ENCODE data around the gene SPSB1.

Gene SPSB1

GRCh38 chr1:9311479-9311878 lies 18.8 kb downstream of the SPSB1 start:
- TF ChIP-seq POU6F1 (CRISPR knock-in tag; IDR thresholded peaks at IDR 0.05; ENCODE audit: borderline replicate concordance, low read depth) (no peak), TOX (CRISPR knock-in tag; IDR thresholded peaks at IDR 0.05; ENCODE audit: borderline replicate concordance) (no peak)
- no peak for ATAC-seq

GRCh38 chr1:9312168-9312720 lies 19.6 kb downstream of the SPSB1 start:
- TF ChIP-seq ARNTL (CRISPR knock-in tag; IDR thresholded peaks at IDR 0.05; ENCODE audit: borderline replicate concordance, low read depth) (no peak), ZFP3 (CRISPR knock-in tag; IDR thresholded peaks at IDR 0.05) (no peak), GLIS3 (CRISPR knock-in tag; IDR thresholded peaks at IDR 0.05) (no peak), CSDC2 (CRISPR knock-in tag; IDR thresholded peaks at IDR 0.05) (no peak), ZNF70 (CRISPR knock-in tag; IDR thresholded peaks at IDR 0.05) (no peak), OSR1 (CRISPR knock-in tag; IDR thresholded peaks at IDR 0.05) (no peak), ISL1 (CRISPR knock-in tag; IDR thresholded peaks at IDR 0.05) (no peak), ESRRG (CRISPR knock-in tag; IDR thresholded peaks at IDR 0.05) (no peak), RARB (CRISPR knock-in tag; IDR thresholded peaks at IDR 0.05) (no peak), ZFP30 (CRISPR knock-in tag; IDR thresholded peaks at IDR 0.05) (no peak), PATZ1 (CRISPR knock-in tag; IDR thresholded peaks at IDR 0.05; ENCODE audit: borderline replicate concordance) (no peak), CSRNP3 (CRISPR knock-in tag; IDR thresholded peaks at IDR 0.05) (no peak)
- ATAC-seq = no peak

GRCh38 chr1:9313576-9313975 lies 20.9 kb downstream of the SPSB1 start:
- no peak for TF ChIP-seq PPARA (CRISPR knock-in tag; IDR thresholded peaks at IDR 0.05; ENCODE audit: borderline replicate concordance)
- TF ChIP-seq OSR1 (CRISPR knock-in tag; IDR thresholded peaks at IDR 0.05) = no peak
- TF ChIP-seq SNAI2 (CRISPR knock-in tag; IDR thresholded peaks at IDR 0.05) = no peak
- no peak for TF ChIP-seq ZFP30 (CRISPR knock-in tag; IDR thresholded peaks at IDR 0.05)
- TF ChIP-seq CSDC2 (CRISPR knock-in tag; IDR thresholded peaks at IDR 0.05) = no peak
- TF ChIP-seq ARNTL (CRISPR knock-in tag; IDR thresholded peaks at IDR 0.05; ENCODE audit: borderline replicate concordance, low read depth) = no peak
- TF ChIP-seq PATZ1 (CRISPR knock-in tag; IDR thresholded peaks at IDR 0.05; ENCODE audit: borderline replicate concordance) = no peak
- no peak for TF ChIP-seq ZNF8 (CRISPR knock-in tag; IDR thresholded peaks at IDR 0.05)
- ATAC-seq = no peak

- no peak for ATAC-seq
- no peak for TF ChIP-seq BACH2 (CRISPR knock-in tag; IDR thresholded peaks at IDR 0.05; ENCODE audit: borderline replicate concordance)
- no peak for TF ChIP-seq ESRRG (CRISPR knock-in tag; IDR thresholded peaks at IDR 0.05)
- TF ChIP-seq ZNF8 (CRISPR knock-in tag; IDR thresholded peaks at IDR 0.05) = no peak
- TF ChIP-seq ISL1 (CRISPR knock-in tag; IDR thresholded peaks at IDR 0.05) = no peak
- no peak for TF ChIP-seq POU6F1 (CRISPR knock-in tag; IDR thresholded peaks at IDR 0.05; ENCODE audit: borderline replicate concordance, low read depth)
- TF ChIP-seq TCF4 (CRISPR knock-in tag; IDR thresholded peaks at IDR 0.05; ENCODE audit: borderline replicate concordance) = no peak
- TF ChIP-seq TOX (CRISPR knock-in tag; IDR thresholded peaks at IDR 0.05; ENCODE audit: borderline replicate concordance) = no peak
- no peak for TF ChIP-seq ZNF70 (CRISPR knock-in tag; IDR thresholded peaks at IDR 0.05)
These were observed 21.4 kb downstream of the SPSB1 start for GRCh38 chr1:9314111-9314510.
